Measurements from ENCODE around the gene DLG5.

Gene DLG5

GRCh38 chr10:77893386-77893785, 33.2 kb downstream of the DLG5 start:
- Histone ChIP-seq H3K4me1 (ENCODE audit: control insufficient read depth, insufficient read depth, low read length, poor library complexity, severe bottlenecking) (no peaks in the 10 kb centered on the region), H3K27ac (ENCODE audit: insufficient read depth, low read length, poor library complexity, severe bottlenecking) (no peak overlapping the region)

DNA sequence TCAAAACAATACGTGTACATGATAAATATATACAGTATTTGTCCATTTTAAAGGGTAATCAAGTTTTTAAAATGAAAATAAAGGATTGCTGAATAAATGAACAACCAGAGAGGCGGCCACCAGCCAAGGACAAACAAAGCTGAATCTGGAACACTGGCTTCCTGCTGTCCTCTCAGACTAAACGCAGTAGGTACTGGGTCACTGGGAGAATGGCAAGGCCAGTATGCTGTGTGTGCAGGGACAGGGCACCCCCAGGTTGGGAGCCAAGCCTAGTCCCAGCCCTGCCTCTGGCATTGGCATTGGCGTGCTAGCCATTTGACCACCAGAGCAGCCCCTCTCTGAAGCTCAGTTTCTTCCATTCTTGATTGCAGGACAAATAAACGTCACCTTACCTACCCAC, 33.8 kb downstream of the DLG5 start:
- no peaks in the 10 kb centered on the region for H3K36me3 ChIP-seq (ENCODE audit: control insufficient read depth, insufficient read depth, low read length)
- H3K4me1 ChIP-seq (ENCODE audit: control insufficient read depth, insufficient read depth, low read length, poor library complexity, severe bottlenecking), result no peaks in the 10 kb centered on the region
- H3K9me3 ChIP-seq (ENCODE audit: control insufficient read depth, low read length), result no peaks in the 10 kb centered on the region
- no peak for DNase-seq
- H3K27me3 ChIP-seq (replicated peaks; ENCODE audit: control insufficient read depth, insufficient read depth, low read length, poor library complexity, severe bottlenecking), result no peaks in the 10 kb centered on the region
- H3K4me3 ChIP-seq (ENCODE audit: insufficient read depth, low read depth, low read length, poor library complexity, severe bottlenecking), result no peak overlapping the region
- no peak overlapping the region for H3K27ac ChIP-seq (ENCODE audit: insufficient read depth, low read length, poor library complexity, severe bottlenecking)

More at GRCh38 chr10:77893386-77893785, 33.2 kb downstream of the DLG5 start:
- no peaks in the 10 kb centered on the region for H3K27me3 ChIP-seq (replicated peaks; ENCODE audit: control insufficient read depth, insufficient read depth, low read length, poor library complexity, severe bottlenecking)
- H3K9me3 ChIP-seq (ENCODE audit: control insufficient read depth, low read length), result no peaks in the 10 kb centered on the region
- no peak for DNase-seq
- H3K4me3 ChIP-seq (ENCODE audit: insufficient read depth, low read depth, low read length, poor library complexity, severe bottlenecking), result no peak overlapping the region
- no peaks in the 10 kb centered on the region for H3K36me3 ChIP-seq (ENCODE audit: control insufficient read depth, insufficient read depth, low read length)

GRCh38 chr10:77892021-77892739, 34.4 kb downstream of the DLG5 start:
- H3K4me3 ChIP-seq (ENCODE audit: insufficient read depth, low read depth, low read length, poor library complexity, severe bottlenecking), result no peak overlapping the region
- H3K4me1 ChIP-seq (ENCODE audit: control insufficient read depth, insufficient read depth, low read length, poor library complexity, severe bottlenecking), result no peaks in the 10 kb centered on the region
- H3K27me3 ChIP-seq (replicated peaks; ENCODE audit: control insufficient read depth, insufficient read depth, low read length, poor library complexity, severe bottlenecking), result no peaks in the 10 kb centered on the region
- no peak for DNase-seq
- no peaks in the 10 kb centered on the region for H3K9me3 ChIP-seq (ENCODE audit: control insufficient read depth, low read length)
- H3K36me3 ChIP-seq (ENCODE audit: control insufficient read depth, insufficient read depth, low read length), result no peaks in the 10 kb centered on the region
- no peak overlapping the region for H3K27ac ChIP-seq (ENCODE audit: insufficient read depth, low read length, poor library complexity, severe bottlenecking)

DNA sequence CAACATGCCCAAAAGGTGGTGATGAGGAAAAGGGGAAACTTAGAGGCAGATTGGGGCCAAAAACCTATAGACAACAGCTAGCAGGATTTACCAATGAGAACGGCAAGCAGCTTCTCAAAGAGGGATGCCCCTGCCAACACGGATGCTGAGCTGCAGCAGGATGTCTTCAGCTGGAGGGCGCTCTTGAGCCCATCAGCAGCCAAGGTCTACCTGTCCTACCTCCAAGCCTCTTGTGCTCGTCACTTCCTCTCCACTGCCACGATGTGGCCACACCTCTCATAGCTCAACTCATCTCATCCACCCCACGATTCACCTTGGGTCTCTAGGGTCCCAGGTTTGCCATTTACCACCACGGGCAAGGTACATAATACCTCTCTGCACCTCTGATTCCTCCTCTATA, 36.5 kb downstream of the DLG5 start:
- Histone ChIP-seq H3K4me1 (ENCODE audit: control insufficient read depth, insufficient read depth, low read length, poor library complexity, severe bottlenecking) (no peaks in the 10 kb centered on the region), H3K9me3 (ENCODE audit: control insufficient read depth, low read length) (no peaks in the 10 kb centered on the region), H3K27ac (ENCODE audit: insufficient read depth, low read length, poor library complexity, severe bottlenecking) (no peak overlapping the region), H3K4me3 (ENCODE audit: insufficient read depth, low read depth, low read length, poor library complexity, severe bottlenecking) (no peak overlapping the region), H3K27me3 (replicated peaks; ENCODE audit: control insufficient read depth, insufficient read depth, low read length, poor library complexity, severe bottlenecking) (no peaks in the 10 kb centered on the region), H3K36me3 (ENCODE audit: control insufficient read depth, insufficient read depth, low read length) (no peaks in the 10 kb centered on the region)
- DNase-seq, result no peak

DNA sequence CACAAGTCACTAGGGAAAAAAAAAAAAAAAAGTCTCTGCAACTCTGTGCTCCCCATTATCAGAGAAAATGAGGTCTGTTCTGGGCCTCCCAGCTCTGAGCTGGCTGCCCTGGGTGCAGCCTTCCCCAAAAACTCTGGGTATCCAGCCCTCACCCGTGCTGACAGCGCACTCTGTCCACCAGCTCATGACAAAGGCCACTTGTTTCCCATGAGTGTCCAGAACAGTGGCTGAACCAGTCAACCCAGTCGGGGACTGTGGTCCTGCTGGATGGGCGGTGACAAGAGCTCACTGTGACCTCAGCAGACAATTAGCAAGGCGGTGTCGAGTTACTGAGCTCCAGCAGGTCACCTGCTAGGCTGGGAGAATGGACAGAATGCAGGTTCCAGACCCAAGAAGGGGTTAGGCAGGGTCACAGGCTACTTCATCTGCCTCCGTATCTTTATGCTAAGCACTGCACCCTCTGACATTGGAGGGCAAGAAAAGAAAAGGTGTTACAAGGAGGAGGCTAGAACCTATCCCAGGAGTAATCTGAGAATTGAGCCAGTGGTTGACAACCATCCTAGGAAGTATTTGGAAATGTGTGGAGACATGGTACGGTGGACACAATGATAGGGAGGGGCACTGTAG, 37.2 kb downstream of the DLG5 start:
- Histone ChIP-seq H3K27me3 (replicated peaks; ENCODE audit: control insufficient read depth, insufficient read depth, low read length, poor library complexity, severe bottlenecking) (no peaks in the 10 kb centered on the region), H3K4me1 (ENCODE audit: control insufficient read depth, insufficient read depth, low read length, poor library complexity, severe bottlenecking) (no peaks in the 10 kb centered on the region), H3K27ac (ENCODE audit: insufficient read depth, low read length, poor library complexity, severe bottlenecking) (no peak overlapping the region), H3K36me3 (ENCODE audit: control insufficient read depth, insufficient read depth, low read length) (no peaks in the 10 kb centered on the region), H3K9me3 (ENCODE audit: control insufficient read depth, low read length) (no peaks in the 10 kb centered on the region), H3K4me3 (ENCODE audit: insufficient read depth, low read depth, low read length, poor library complexity, severe bottlenecking) (no peak overlapping the region)
- no peak for DNase-seq

DNA sequence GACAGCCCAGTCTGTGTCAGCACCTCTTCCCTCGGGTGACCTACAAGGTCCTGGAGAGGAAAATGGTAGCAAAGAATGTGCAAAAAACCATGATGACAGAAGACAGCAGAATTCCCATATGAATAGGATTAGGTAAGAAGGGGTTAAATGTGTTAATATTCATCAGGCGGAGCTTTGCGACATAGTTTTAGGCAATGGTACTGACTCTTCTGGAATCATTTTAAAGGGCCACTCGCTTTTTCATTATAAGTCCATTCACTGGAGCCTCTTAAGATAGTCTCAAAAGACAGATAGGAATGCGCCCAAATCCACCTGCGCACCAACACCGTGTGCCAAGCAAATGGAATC, 38.2 kb downstream of the DLG5 start:
- no peak overlapping the region for H3K4me3 ChIP-seq (ENCODE audit: insufficient read depth, low read depth, low read length, poor library complexity, severe bottlenecking)
- no peaks in the 10 kb centered on the region for H3K27me3 ChIP-seq (replicated peaks; ENCODE audit: control insufficient read depth, insufficient read depth, low read length, poor library complexity, severe bottlenecking)
- H3K36me3 ChIP-seq (ENCODE audit: control insufficient read depth, insufficient read depth, low read length), result no peaks in the 10 kb centered on the region
- no peak for DNase-seq
- H3K27ac ChIP-seq (ENCODE audit: insufficient read depth, low read length, poor library complexity, severe bottlenecking), result no peak overlapping the region
- no peaks in the 10 kb centered on the region for H3K4me1 ChIP-seq (ENCODE audit: control insufficient read depth, insufficient read depth, low read length, poor library complexity, severe bottlenecking)
- no peaks in the 10 kb centered on the region for H3K9me3 ChIP-seq (ENCODE audit: control insufficient read depth, low read length)

- H3K27ac ChIP-seq (ENCODE audit: insufficient read depth, low read length, poor library complexity, severe bottlenecking), result no peak overlapping the region
- no peaks in the 10 kb centered on the region for H3K4me1 ChIP-seq (ENCODE audit: control insufficient read depth, insufficient read depth, low read length, poor library complexity, severe bottlenecking)
- no peak for DNase-seq
- H3K36me3 ChIP-seq (ENCODE audit: control insufficient read depth, insufficient read depth, low read length), result no peaks in the 10 kb centered on the region
- H3K4me3 ChIP-seq (ENCODE audit: insufficient read depth, low read depth, low read length, poor library complexity, severe bottlenecking), result no peak overlapping the region
- H3K27me3 ChIP-seq (replicated peaks; ENCODE audit: control insufficient read depth, insufficient read depth, low read length, poor library complexity, severe bottlenecking), result no peaks in the 10 kb centered on the region
- H3K9me3 ChIP-seq (ENCODE audit: control insufficient read depth, low read length), result no peaks in the 10 kb centered on the region
Measured at GRCh38 chr10:77887631-77888355, 38.8 kb downstream of the DLG5 start.

GRCh38 chr10:77886795-77887355, 39.7 kb downstream of the DLG5 start:
- H3K4me3 ChIP-seq (ENCODE audit: insufficient read depth, low read depth, low read length, poor library complexity, severe bottlenecking), result no peak overlapping the region
- no peak for DNase-seq

DNA sequence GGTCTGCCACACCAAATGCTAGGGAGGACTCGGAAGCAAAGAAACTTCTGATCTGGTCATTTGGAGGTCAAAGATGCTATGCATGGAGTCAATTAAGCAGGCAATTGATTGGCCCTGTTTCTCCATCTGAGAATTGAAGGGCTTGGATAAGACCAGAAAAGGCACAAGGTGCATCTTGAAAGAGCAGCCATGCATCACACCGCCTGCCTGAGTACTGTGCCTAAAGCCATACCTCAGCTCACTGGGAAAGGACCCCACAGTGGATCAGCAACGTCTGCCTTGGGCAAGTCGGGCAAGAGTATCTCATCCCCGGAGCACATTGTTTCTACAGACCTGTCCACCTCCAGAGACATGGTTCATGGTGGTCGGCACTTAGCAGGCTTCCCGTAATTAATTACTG, 42.4 kb downstream of the DLG5 start:
- H3K27ac ChIP-seq (ENCODE audit: insufficient read depth, low read length, poor library complexity, severe bottlenecking), result no peak overlapping the region
- no peaks in the 10 kb centered on the region for H3K4me1 ChIP-seq (ENCODE audit: control insufficient read depth, insufficient read depth, low read length, poor library complexity, severe bottlenecking)
- H3K27me3 ChIP-seq (replicated peaks; ENCODE audit: control insufficient read depth, insufficient read depth, low read length, poor library complexity, severe bottlenecking), result no peaks in the 10 kb centered on the region
- DNase-seq, result no peak
- H3K9me3 ChIP-seq (ENCODE audit: control insufficient read depth, low read length), result no peaks in the 10 kb centered on the region
- H3K4me3 ChIP-seq (ENCODE audit: insufficient read depth, low read depth, low read length, poor library complexity, severe bottlenecking), result no peak overlapping the region
- no peaks in the 10 kb centered on the region for H3K36me3 ChIP-seq (ENCODE audit: control insufficient read depth, insufficient read depth, low read length)

More at GRCh38 chr10:77886795-77887355, 39.7 kb downstream of the DLG5 start:
- Histone ChIP-seq H3K4me1 (ENCODE audit: control insufficient read depth, insufficient read depth, low read length, poor library complexity, severe bottlenecking) (no peaks in the 10 kb centered on the region), H3K27me3 (replicated peaks; ENCODE audit: control insufficient read depth, insufficient read depth, low read length, poor library complexity, severe bottlenecking) (no peaks in the 10 kb centered on the region), H3K27ac (ENCODE audit: insufficient read depth, low read length, poor library complexity, severe bottlenecking) (no peak overlapping the region), H3K36me3 (ENCODE audit: control insufficient read depth, insufficient read depth, low read length) (no peaks in the 10 kb centered on the region), H3K9me3 (ENCODE audit: control insufficient read depth, low read length) (no peaks in the 10 kb centered on the region)

GRCh38 chr10:77881636-77882035, 44.9 kb downstream of the DLG5 start:
- Histone ChIP-seq H3K4me3 (ENCODE audit: insufficient read depth, low read depth, low read length, poor library complexity, severe bottlenecking) (no peak overlapping the region), H3K27ac (ENCODE audit: insufficient read depth, low read length, poor library complexity, severe bottlenecking) (no peak overlapping the region), H3K9me3 (ENCODE audit: control insufficient read depth, low read length) (no peaks in the 10 kb centered on the region), H3K36me3 (ENCODE audit: control insufficient read depth, insufficient read depth, low read length) (no peaks in the 10 kb centered on the region), H3K4me1 (ENCODE audit: control insufficient read depth, insufficient read depth, low read length, poor library complexity, severe bottlenecking) (no peaks in the 10 kb centered on the region), H3K27me3 (replicated peaks; ENCODE audit: control insufficient read depth, insufficient read depth, low read length, poor library complexity, severe bottlenecking) (no peaks in the 10 kb centered on the region)
- no peak for DNase-seq

Measured in effector memory CD4-positive, alpha-beta T cell (primary cell).